DMS153 treated with DMSO at 0.1 percent for 48 hours (cell line): ENCODE measurements around the gene MTMR3.

ENCODE experiments used
- DNase-seq: peaks from one replicate; lab custom pipeline; 2025; ENCODE audit not compliant: unreplicated experiment; lab: John Stamatoyannopoulos, UW

The MTMR3 gene

DNA sequence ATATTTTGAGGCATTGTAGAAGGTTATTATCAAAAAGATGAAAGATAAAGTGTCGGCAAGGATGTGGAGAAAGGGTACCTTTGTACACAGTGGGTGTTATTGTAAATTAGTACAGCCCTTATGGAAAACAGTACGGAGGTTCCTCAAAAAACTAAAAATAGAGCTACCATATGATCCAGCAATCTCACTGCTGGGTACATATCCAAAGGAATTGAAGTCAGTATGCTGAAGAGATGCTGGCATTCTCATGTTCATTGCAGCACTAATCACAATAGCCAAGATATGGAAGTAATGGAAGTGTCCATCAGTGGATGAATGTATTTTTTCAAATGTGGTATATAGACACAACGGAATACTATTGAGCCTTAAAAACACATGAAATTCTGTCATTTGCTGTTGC lies 15.1 kb upstream of the MTMR3 start:
- DNase-seq, result no peak

DNA sequence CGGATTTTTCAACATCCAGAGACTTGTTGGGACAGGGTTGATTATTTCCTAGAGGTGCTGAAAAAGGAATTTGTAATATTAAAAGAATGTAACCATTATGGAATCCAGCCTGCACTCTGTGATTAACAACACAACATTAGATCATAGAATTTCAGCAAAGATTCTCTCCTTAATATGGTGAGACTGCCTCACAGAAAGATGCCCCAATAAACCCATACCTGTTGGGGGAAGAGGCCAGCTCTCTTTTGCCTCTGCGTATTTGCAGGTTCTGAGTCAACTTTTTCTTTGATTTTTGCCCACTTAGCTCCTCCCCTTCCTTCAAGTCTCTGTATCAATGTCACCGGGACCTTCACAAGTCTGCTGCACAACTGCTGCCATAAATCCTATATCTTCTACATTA lies 12.4 kb upstream of the MTMR3 start:
- DNase-seq, result no peak

DNA sequence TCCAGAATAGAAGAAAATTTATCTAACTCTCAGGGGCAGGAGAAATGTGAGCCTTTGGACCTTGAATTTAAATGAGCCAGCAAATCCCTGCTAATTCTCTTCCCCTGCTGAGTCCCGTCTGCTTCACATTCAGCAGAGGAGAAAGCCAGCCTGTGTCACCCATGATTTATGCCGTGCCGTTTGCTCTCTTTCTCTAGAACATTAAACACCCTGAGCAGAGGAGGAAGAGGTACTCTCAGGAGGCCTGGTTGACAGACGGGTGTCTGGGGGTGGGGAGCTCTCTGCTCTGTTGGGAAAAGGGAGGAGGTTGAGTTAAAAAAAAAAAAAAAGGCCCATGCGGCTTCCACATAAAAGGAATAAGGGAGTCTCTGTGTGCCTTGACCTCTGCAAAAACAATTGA lies 11.3 kb upstream of the MTMR3 start:
- DNase-seq, result peak; percentile 83

DNA sequence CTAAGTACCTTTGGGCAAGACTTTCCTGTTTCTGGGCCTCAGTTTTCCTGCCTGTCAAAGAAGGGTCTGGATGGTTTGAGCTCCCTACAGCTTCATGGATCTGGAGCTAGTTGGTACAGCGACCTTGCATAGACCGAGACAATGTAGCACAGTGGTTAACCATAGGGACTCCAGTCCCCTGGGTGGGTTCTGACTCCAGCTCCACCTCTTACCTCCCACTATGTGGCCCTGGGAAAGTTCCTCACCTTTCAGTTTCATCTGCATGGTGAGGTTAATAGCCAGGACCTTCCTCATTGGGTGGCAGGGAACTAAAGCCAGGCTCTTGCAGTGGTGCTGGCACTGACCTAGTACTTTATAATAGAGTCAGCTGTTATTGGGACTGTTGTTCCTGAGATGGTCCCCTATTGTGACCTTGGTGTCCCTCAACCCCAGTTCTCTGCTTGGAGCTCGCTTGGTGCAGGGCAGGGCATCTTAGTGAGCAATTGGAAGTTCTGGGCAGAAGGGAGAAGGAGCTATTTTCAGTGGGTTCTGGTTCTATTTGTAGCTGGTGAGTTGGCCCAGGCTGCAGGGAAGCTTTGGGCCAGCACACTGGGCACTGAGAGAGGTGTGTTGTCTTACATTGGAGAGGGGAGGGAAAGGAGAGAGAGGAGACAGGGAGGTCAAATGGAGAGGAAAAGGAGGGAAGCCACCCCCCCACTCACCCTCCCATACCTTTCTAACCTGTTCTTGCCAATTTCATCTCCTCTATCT lies 10.7 kb upstream of the MTMR3 start:
- DNase-seq, result no peak

DNA sequence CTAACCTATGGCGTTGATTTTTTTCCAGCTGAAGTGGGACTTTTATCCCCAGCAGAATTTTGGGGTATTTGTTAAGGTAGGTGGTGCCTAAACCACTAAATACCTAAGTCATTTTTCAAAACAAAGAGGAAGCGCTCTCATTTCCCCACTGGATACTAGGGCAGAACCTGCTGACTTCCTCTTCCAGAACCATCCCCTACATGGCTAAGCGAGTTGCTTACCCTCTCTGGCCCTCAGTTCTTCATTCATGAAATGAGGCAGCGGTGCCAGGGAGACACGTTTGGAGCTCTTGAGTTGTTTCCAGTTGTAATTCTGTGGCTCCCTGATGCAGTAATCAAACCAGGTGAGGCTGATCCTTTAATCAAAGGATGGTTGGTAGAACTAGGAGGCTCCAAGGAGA lies 10.0 kb upstream of the MTMR3 start:
- DNase-seq, result no peak

DNA sequence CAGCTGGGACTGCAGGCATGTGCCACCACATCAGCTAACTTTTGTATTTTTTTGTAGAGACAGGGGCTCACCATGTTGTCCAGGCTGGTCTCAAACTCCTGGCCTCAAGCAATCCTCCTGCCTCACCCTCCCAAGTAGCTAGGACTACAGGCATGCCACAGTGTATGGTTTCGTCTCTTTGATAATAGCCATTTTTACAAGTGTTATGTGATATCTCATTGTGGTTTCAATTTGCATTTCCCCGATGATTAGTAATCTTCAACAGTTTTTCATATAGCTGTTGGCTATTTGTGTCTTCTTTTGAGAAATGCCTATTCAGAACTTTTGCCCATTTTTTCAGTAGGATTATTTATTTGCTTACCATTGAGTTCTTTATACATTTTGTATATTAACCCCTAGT lies 9.0 kb upstream of the MTMR3 start:
- no peak for DNase-seq

DNA sequence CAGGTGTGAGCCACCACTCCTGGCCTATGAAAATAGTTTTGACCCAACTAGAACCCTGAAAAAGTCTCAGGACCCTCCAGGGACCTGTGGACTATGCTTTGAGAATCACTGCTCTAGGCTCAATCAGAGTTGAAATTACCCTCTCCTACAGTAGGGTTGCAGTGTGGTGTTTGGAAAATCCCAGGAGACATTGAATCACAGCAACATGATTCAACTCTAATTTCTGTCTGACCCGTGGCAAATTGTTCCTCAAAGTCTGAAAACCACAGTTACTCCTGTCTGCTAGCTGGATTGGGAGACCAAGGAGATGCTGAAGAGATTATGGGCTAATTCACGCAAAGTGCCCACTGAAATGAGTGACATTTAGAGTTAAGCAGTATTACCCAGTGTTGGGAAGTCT lies 5.4 kb upstream of the MTMR3 start:
- no peak for DNase-seq

DNA sequence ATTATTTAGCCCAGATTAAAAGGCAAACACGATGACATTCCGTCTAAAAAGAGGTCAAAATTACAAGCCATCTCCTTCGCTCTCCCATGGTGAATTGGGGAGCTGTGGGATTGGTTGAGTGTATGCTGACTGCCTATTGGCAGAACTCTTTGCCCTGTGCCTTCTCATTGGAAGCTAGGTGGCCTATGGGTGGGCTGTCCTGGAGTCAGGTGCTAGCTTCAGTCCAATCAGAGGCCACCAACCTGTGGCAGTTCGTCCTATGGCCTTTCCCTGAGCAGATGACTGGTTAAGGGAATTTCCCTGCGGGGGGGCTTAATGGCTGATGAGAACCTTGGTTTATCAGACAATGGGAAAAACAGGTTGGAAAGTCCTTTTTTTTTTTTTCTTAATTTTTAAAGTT lies 3.2 kb upstream of the MTMR3 start:
- no peak for DNase-seq

DNA sequence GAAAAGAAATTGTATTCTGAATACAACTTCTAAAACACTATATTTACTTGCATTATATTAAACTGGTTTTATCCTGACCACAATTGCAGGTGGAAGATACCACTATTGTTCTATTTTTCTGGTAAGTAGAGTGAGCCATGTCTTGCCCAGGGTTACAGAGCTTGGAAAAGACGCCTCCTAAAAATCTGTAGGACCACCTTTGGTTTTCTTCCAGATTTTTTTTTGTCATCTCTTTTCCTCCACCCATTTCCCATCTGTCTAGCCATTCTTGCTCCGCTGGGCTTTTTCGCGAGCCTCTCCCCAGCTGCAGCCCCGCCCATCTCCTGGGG lies 294 bp upstream of the MTMR3 start:
- no peak for DNase-seq

DNA sequence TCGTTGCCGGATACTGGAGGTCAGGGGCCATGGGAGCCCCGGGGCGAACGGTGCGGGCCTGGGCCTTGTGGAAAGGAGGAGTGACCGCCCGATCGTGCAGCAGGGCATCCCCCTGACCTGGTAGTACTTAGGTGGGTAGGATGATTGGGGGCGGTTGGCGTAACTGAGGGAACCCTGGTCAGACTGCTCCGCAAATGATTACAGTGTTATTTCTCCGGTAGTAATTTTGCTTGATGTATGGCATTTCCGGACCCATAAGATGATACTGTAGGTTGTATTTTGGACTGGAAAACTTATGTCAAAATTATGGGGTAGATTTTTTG lies 762 bp downstream of the MTMR3 start:
- DNase-seq, result no peak

DNA sequence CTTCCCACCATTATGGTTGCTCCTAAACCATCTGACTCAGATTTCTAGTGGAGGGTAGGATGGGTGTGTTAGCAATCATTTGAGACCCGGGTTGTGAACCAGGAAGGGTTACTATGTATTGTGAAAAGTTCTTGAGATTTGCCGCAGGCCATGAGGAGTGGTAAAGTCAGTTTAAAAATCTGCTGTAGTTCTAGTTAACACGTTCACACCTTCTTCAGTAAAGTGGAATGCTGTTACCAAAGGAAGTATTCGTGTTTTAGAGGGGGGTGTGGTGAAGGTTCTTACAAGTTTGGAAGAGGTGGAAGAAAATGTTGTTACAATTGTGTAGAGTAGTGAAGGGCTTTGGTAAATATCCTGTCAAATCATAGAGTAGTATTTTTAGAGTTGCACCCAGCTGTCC lies 2.6 kb downstream of the MTMR3 start:
- no peak for DNase-seq

DNA sequence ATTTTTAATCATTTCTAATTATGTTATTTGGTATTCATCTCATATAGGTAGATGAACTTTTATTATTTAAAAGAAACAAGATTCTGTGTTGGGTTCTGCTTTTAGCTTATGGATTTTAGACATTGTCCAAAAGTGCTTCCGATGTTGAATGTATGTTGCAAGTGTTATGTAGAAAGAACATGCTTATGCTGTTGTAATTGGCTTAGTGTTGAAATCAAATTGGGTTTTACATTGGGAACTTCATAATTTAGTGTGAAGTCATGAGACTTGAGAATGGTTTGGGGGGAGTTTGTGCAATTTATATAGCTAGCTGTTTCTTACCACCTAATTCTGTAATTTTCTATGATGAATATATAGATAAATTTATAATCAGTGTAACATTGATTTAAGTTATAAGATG lies 3.6 kb downstream of the MTMR3 start:
- DNase-seq, result no peak

DNA sequence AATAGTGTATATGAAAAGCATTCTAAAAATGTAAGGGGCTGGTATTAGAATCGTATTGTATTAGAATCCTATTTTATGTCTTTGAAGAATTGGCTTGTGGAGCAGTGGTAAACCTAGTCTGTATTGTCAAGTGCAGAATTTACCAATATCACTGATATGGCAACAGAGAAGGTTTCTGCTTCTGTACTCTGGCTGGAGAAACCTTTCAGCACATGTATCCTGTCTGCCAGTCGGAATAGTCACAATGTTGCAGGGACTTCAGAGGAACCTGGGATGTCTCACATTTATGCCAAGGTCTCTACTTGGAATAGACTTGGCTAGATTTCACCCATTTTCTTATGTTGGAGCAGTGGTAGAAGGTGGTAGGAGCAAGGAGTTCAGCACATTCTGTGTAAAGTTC lies 4.4 kb downstream of the MTMR3 start:
- DNase-seq, result no peak

DNA sequence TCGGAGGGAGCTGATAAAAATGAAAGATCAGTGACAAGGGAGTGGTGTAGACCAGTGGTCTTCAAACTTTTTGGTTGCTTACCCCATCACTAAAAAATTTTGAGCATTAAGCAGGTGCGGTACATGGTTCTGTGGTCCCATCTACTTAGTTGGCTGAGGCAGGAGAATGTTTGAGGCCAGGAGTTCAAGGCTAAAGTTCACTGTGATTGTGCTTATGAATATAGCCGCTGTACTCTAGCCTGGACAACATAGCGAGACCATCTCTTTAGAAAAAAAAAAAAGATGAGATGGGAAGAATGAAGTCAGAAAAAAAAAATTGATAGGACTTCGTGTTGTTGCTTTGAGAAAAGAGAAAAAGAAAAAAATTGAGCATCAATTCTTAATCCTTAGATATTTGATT lies 7.8 kb downstream of the MTMR3 start:
- DNase-seq, result no peak

DNA sequence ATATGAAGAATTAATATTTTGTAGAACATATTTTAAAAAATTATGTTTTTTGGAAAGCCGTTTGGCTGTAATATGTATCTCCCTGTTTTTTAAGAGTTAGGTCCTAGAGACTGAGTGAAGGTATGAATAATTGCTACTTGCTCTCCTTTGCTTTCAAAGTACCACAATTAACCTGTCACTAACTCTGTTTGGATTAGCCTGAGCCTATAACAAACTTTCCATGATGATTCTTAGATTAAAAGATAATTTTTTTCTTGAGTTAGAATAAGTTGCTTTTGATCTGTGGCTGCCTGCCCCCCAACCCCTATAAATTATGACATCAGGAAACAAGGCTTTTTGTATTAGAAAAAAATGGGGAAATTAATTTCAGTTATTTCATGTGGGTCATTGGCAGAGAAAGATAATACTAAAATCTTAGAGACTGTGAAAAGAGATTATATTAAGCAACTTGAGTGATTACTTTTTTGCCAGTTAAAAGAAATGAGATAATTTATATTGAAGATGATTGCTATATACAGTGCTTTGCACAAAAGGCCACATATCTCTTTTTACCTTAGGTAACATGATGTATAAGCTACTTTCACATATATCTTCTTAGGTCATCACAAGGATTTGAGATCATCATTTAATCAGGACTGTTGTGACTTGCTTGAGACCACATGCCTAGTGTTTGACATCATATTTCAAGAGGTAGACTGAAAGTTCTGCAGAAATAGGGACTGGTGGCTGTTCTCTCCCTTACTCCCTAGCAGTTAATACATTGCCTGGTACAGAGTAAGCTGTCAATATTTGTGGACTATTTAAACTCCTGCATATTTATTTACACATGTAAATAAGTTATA lies 9.6 kb downstream of the MTMR3 start:
- no peak for DNase-seq

DNA sequence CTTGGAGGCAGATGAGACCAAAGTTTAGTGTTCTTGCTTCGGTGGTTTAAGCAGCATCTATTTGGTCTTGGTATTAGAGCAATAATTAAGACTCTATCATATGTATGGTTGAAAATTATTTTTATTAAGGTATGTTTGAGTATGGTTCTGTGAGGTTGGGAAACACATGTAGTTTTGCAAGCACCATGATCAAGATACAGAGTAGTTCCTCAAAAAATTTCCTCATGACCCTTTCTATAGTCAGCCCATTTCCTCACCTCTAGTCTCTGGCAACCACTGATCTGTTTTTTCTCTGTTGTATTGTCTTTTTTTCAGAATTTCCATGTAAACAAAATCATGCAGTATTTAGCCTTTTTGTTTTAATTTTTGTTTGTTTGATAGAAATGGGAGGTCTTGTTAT lies 18.4 kb downstream of the MTMR3 start:
- DNase-seq, result no peak

DNA sequence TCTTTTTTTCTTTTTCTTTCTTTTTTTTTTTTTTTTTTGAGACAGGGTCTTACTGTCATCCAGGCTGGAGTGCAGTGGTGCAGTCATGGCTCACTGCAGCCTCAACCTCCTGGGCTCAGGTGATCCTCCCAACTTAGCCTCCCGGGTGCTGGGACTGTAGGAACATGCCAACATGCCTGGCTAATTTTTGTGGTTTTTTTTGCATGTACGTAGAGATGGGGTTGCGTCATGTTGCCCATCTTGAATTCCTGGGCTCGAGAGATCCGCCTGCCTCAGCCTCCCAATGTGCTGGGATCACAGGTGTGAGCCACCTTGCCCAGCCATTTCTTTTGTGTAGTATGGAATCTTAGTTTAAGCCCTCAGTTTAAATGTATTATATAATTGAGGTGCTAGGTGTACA lies 20.4 kb downstream of the MTMR3 start:
- DNase-seq, result no peak

DNA sequence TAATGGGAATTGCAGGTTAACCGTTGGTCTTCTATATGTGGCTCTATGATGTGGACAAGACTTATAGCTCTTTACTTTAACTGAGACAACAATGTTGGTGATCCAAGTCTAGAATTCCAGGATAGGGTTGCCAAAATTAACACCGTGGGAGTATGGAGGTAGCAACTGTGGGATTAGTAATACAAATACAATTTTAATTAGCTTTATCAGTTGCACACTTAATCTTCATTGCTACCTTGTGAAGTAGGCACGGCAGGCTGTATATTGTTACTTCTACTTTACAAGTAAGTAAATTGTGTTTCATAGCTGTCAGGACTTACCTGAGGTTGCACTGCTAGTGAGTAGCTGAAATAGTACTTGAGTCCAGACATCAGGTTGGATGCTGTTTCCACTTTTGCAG lies 21.0 kb downstream of the MTMR3 start:
- no peak for DNase-seq

DNA sequence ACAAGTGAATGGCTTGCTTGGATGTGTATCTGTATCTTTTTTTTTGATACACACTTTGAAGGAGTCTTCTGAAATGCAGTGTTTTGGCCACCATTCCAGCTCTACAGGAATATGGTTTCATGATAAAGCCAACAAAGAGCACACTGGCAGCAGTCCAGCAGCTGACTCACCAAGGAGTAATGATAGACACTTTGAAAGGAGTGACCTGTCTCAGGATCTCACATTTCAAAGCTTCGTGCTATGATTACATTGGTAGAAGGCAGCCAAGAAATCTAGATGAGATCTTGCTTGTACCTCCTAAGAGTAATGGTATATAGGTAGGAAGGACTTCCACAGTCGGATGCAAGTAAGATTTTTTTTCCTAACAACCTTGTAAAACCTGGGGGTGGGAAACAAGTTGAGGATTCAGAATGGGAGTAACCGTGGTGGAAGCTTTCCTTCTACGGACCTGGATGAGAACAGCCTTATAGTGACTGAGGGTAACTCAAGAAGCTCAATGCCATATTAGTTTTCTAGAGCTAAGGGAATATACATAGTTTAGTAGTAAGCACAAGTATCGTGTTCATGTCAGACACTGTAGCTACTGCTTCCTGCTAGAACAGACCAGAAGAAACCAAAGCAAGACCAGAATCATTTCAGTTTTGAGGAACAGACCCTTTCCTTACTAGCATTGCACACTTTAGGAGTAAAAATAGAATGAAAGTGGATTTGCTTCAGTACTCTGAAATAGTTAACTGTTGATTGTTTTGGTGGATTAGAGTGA lies 25.0 kb downstream of the MTMR3 start:
- peak; percentile 71 for DNase-seq

DNA sequence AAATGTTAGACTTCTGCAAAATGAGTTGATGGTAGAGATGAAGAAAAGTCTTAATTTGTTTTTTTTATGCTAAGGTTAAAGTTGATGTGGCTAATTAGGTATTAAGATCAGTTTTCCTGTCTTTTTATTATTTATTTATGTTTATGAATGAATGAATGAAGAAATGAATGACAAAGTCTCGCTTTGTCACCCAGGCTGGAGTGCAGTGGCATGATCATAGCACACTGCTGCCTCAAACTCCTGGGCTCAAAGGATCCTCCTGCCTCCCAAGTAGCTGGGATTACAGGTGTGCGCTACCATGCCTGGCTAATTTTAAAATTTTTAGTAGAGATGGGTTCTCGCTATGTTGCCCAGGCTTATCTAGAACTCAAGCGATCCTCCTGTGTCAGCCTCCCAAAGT lies 29.2 kb downstream of the MTMR3 start:
- no peak for DNase-seq

DNA sequence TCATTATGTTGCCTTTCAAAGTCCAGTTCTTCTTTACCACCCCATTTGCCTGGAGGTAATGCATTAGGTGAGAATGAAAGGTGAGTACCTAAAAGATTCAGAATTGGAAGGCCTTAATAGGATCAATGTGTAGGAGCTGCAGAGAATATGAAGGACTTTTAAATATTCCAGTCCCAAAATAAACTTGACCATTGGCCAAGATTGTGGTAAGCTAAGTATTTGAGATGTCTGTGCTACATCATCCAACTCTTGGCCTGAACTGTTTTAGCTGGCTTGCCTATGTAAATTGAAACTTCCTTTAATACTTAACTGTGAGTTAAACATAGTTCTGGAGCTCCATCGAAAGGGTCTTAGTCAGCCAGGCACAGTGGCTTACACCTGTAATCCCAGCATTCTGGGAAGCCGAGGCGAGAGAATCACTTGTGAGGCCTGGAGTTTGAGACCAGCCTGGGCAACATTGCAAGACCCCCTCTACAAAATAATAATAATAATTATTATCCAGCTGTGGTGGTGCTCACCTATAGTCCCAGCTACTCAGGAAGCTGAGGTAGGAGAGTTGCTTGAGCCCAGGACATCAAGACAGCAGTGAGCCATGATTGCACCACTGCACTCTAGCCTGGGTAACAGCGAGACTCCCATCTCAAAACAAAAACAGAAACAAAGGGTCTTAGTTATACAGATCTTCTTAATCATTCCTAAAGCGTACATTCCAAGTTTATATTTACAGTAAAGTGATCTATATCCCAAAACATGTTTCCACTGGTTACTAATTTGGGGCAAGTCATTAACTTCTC lies 29.8 kb downstream of the MTMR3 start:
- DNase-seq, result no peak
